Nephron (organoid): ENCODE results near the gene SOCS2.

Source experiments
- H3K27ac Mint-ChIP-seq, 3 experiments: 2 replicates each; pipeline ENCODE4 v1.8.0; 2020; ENCODE audit warnings: mixed read lengths in 3 of 3, mild to moderate bottlenecking in 2 of 3, moderate library complexity in 1 of 3
- H3K27me3 Mint-ChIP-seq: 2 replicates; pipeline ENCODE4 v1.8.0; 2021; ENCODE audit warnings: low read depth, mild to moderate bottlenecking, moderate library complexity, mixed read lengths
- H3K36me3 Mint-ChIP-seq: 2 replicates; pipeline ENCODE4 v1.8.0; 2020; ENCODE audit warnings: low read depth, mixed read lengths
- H3K4me1 Mint-ChIP-seq: 2 replicates; pipeline ENCODE4 v1.8.0; 2020; ENCODE audit warnings: mixed read lengths
- H3K4me3 Mint-ChIP-seq, 3 experiments: 2 replicates each; pipeline ENCODE4 v1.8.0; 2020; ENCODE audit warnings: mild to moderate bottlenecking in 3 of 3, mixed read lengths in 3 of 3, moderate library complexity in 2 of 3
- H3K9me3 Mint-ChIP-seq: 2 replicates; pipeline ENCODE4 v1.8.0; 2020; ENCODE audit warnings: mixed read lengths
- CTCF ChIP-seq, 3 experiments: fragments of 200-600 bp; sonication (generic); IDR thresholded peaks; one replicate each; pipeline ENCODE4 v1.5.0; 2021; ENCODE audit warnings: antibody characterized with exemption in 3 of 3; ENCODE audit not compliant: unreplicated experiment in 3 of 3

Gene SOCS2

GRCh38 chr12:93585247-93585646 lies 12.8 kb downstream of the SOCS2 start:
- peaks cover 17% of the 10 kb centered on the region for H3K36me3 Mint-ChIP-seq
- H3K4me3 Mint-ChIP-seq, result no peak overlapping the region
- no peaks in the 10 kb centered on the region for H3K9me3 Mint-ChIP-seq
- no peak for TF ChIP-seq CTCF (IDR thresholded peaks at IDR 0.05; ENCODE audit: unreplicated experiment in 3 of 3)
- H3K27me3 Mint-ChIP-seq, result peaks cover 31% of the 10 kb centered on the region
- no peak overlapping the region for H3K27ac Mint-ChIP-seq
- no peaks in the 10 kb centered on the region for H3K4me1 Mint-ChIP-seq

- peaks cover 14% of the 10 kb centered on the region for H3K4me1 Mint-ChIP-seq
- peaks cover 49% of the 10 kb centered on the region for H3K27me3 Mint-ChIP-seq
- no peak for TF ChIP-seq CTCF (IDR thresholded peaks at IDR 0.05; ENCODE audit: unreplicated experiment in 3 of 3)
These were observed 15.1 kb downstream of the SOCS2 start for GRCh38 chr12:93587611-93588010.

GRCh38 chr12:93589081-93589480 lies 16.6 kb downstream of the SOCS2 start:
- Mint-ChIP-seq H3K9me3 (no peaks in the 10 kb centered on the region), H3K4me1 (peaks cover 19% of the 10 kb centered on the region), H3K36me3 (no peaks in the 10 kb centered on the region), H3K27me3 (peaks cover 55% of the 10 kb centered on the region), H3K27ac (no peak overlapping the region), H3K4me3 (no peak overlapping the region)
- TF ChIP-seq CTCF (IDR thresholded peaks at IDR 0.05; ENCODE audit: unreplicated experiment in 3 of 3), result no peak

More at GRCh38 chr12:93587611-93588010, 15.1 kb downstream of the SOCS2 start:
- H3K4me3 Mint-ChIP-seq, result no peak overlapping the region
- no peak overlapping the region for H3K27ac Mint-ChIP-seq
- H3K9me3 Mint-ChIP-seq, result no peaks in the 10 kb centered on the region
- no peaks in the 10 kb centered on the region for H3K36me3 Mint-ChIP-seq

- H3K9me3 Mint-ChIP-seq, result no peaks in the 10 kb centered on the region
- no peaks in the 10 kb centered on the region for H3K36me3 Mint-ChIP-seq
- peaks cover 61% of the 10 kb centered on the region for H3K27me3 Mint-ChIP-seq
- H3K4me1 Mint-ChIP-seq, result peaks cover 19% of the 10 kb centered on the region
- H3K4me3 Mint-ChIP-seq, result peak overlapping the region; percentile 85 to 91 (median 87)
- H3K27ac Mint-ChIP-seq, result peak overlapping the region in 1 of 3 experiments; percentile 8
- no peak for TF ChIP-seq CTCF (IDR thresholded peaks at IDR 0.05; ENCODE audit: unreplicated experiment in 3 of 3)
These were observed 18.8 kb downstream of the SOCS2 start for GRCh38 chr12:93591137-93591868.

GRCh38 chr12:93592641-93593406 lies 20.3 kb downstream of the SOCS2 start:
- no peaks in the 10 kb centered on the region for H3K36me3 Mint-ChIP-seq
- H3K4me3 Mint-ChIP-seq, result peak overlapping the region; percentile 7 to 50 (median 46)
- no peak for TF ChIP-seq CTCF (IDR thresholded peaks at IDR 0.05; ENCODE audit: unreplicated experiment in 3 of 3)
- no peak overlapping the region for H3K27ac Mint-ChIP-seq
- H3K27me3 Mint-ChIP-seq, result peaks cover 58% of the 10 kb centered on the region
- H3K9me3 Mint-ChIP-seq, result no peaks in the 10 kb centered on the region
- H3K4me1 Mint-ChIP-seq, result peaks cover 19% of the 10 kb centered on the region
